Activated CD8-positive, alpha-beta memory T cell treated with anti-CD3 and anti-CD28 coated beads, Interleukin-2, amount 10 ng/mL, durations not matched to agents 7 days and 5 days (primary cell): ENCODE measurements around the gene COL10A1. TPM values are rescaled to one million over a fixed set of nuclear protein-coding genes. Genes with fewer than 3 reads are reported as not detected.
"Not testable (repeated sequence)": the region's sequence is repeated elsewhere in the genome, so short reads cannot be mapped to it uniquely, and the experiment has no call there.

ENCODE experiments used
- ATAC-seq: fragments of 150-1000 bp; cut with Tn5 transposase; one replicate; pipeline ENCODE4 v1.10.0; 2021; ENCODE audit warnings: moderate library complexity
- CTCF ChIA-PET: fragments of 350-600 bp; sonication (Branson Sonifier 250); formaldehyde crosslinking; loops from one replicate; lab custom pipeline; 2021; ENCODE audit warnings: antibody characterized with exemption; lab: Charles Lee
- DNase-seq: peaks from one replicate; pipeline ENCODE4 v3.0.0-alpha.2; 2020
- H3K27ac Mint-ChIP-seq: one replicate; pipeline ENCODE4 v1.8.0; 2021; ENCODE audit warnings: mild to moderate bottlenecking, mixed read lengths
- H3K27me3 Mint-ChIP-seq: one replicate; pipeline ENCODE4 v1.8.0; 2021; ENCODE audit warnings: mixed read lengths
- H3K36me3 Mint-ChIP-seq: one replicate; pipeline ENCODE4 v1.8.0; 2021; ENCODE audit warnings: mild to moderate bottlenecking, mixed read lengths
- H3K4me1 Mint-ChIP-seq: one replicate; pipeline ENCODE4 v1.8.0; 2021; ENCODE audit warnings: mixed read lengths
- H3K4me3 Mint-ChIP-seq: one replicate; pipeline ENCODE4 v1.8.0; 2021; ENCODE audit warnings: mild to moderate bottlenecking, moderate library complexity, mixed read lengths
- H3K9me3 Mint-ChIP-seq: one replicate; pipeline ENCODE4 v1.8.0; 2022; ENCODE audit warnings: low read depth, mixed read lengths
- total RNA-seq, 2 experiments: library from RNA; stranded (reverse); gene quantifications; one replicate each; pipeline ENCODE4 v1.2.3, GENCODE V29; 2021

The COL10A1 gene
- total RNA-seq, 2 experiments from 2014 or later = not detected

- not testable (repeated sequence) for H3K27me3 Mint-ChIP-seq, H3K27ac Mint-ChIP-seq, H3K4me3 Mint-ChIP-seq, DNase-seq, H3K9me3 Mint-ChIP-seq, ATAC-seq
- CTCF ChIA-PET = interaction anchor here (1.1 to 5.0 kb wide), 5 partner anchors 9 to 87 kb away, joined by 4 to 38 read pairs (median 4); no protein-coding TSS in a partner anchor
- H3K4me1 Mint-ChIP-seq = peaks cover 14% of the 10 kb centered on the region
- H3K36me3 Mint-ChIP-seq = peaks cover 12% of the 10 kb centered on the region
Observed at GRCh38 chr6:116096048-116096759, 29.7 kb downstream of the COL10A1 start.

GRCh38 chr6:116094041-116094440 is 31.9 kb downstream of the COL10A1 start:
- Mint-ChIP-seq H3K27me3 (no peaks in the 10 kb centered on the region), H3K4me3 (no peak overlapping the region), H3K27ac (no peak overlapping the region), H3K4me1 (peaks cover 19% of the 10 kb centered on the region), H3K36me3 (peaks cover 17% of the 10 kb centered on the region), H3K9me3 (peaks cover 6% of the 10 kb centered on the region)
- ATAC-seq = no peak
- CTCF ChIA-PET = interaction anchor here (1.6 kb wide), 1 partner anchor 83 kb away, joined by 4 read pairs; no protein-coding TSS in a partner anchor
- no peak for DNase-seq

- DNase-seq (peak; percentile 66), ATAC-seq (peak; percentile 95)
- peaks cover 6% of the 10 kb centered on the region for H3K36me3 Mint-ChIP-seq
- CTCF ChIA-PET = interaction anchor here (0.9 to 2.2 kb wide), 2 partner anchors 11 to 79 kb away, joined by 3 to 9 read pairs; partner anchors contain the start of gene NT5DC1
- H3K27me3 Mint-ChIP-seq = no peaks in the 10 kb centered on the region
- peaks cover 23% of the 10 kb centered on the region for H3K4me1 Mint-ChIP-seq
- H3K27ac Mint-ChIP-seq = peak overlapping the region; percentile 66
- no peaks in the 10 kb centered on the region for H3K9me3 Mint-ChIP-seq
- H3K4me3 Mint-ChIP-seq = no peak overlapping the region
Observed at GRCh38 chr6:116090251-116090650, 35.7 kb downstream of the COL10A1 start.

GRCh38 chr6:116088946-116089345 is 37.0 kb downstream of the COL10A1 start:
- no peak for ATAC-seq
- no peak overlapping the region for H3K27ac Mint-ChIP-seq
- H3K4me1 Mint-ChIP-seq = peaks cover 23% of the 10 kb centered on the region
- CTCF ChIA-PET = interaction anchor here (2.2 to 2.3 kb wide), 2 partner anchors 8 to 12 kb away, joined by 8 to 9 read pairs; partner anchors contain the start of gene NT5DC1
- no peak for DNase-seq
- H3K36me3 Mint-ChIP-seq = peaks cover 5% of the 10 kb centered on the region
- H3K4me3 Mint-ChIP-seq = no peak overlapping the region
- H3K9me3 Mint-ChIP-seq = no peaks in the 10 kb centered on the region
- H3K27me3 Mint-ChIP-seq = peaks cover 5% of the 10 kb centered on the region

GRCh38 chr6:116087437-116088027 is 38.4 kb downstream of the COL10A1 start:
- H3K27ac Mint-ChIP-seq = no peak overlapping the region
- peaks cover 23% of the 10 kb centered on the region for H3K4me1 Mint-ChIP-seq
- H3K9me3 Mint-ChIP-seq = no peaks in the 10 kb centered on the region
- DNase-seq (no peak), ATAC-seq (no peak)
- H3K4me3 Mint-ChIP-seq = no peak overlapping the region
- peaks cover 16% of the 10 kb centered on the region for H3K27me3 Mint-ChIP-seq
- H3K36me3 Mint-ChIP-seq = peaks cover 5% of the 10 kb centered on the region
- CTCF ChIA-PET = interaction anchor here (0.6 to 2.3 kb wide), 4 partner anchors 9 to 76 kb away, joined by 3 to 8 read pairs (median 4); no protein-coding TSS in a partner anchor

- ATAC-seq = no peak
- CTCF ChIA-PET = interaction anchor here (1.1 kb wide), 1 partner anchor 28 kb away, joined by 3 read pairs; no protein-coding TSS in a partner anchor
- H3K4me3 Mint-ChIP-seq = no peak overlapping the region
Observed at GRCh38 chr6:116084284-116084683, 41.6 kb downstream of the COL10A1 start.

GRCh38 chr6:116083052-116083451 is 42.9 kb downstream of the COL10A1 start:
- CTCF ChIA-PET = interaction anchor here (1.1 kb wide), 1 partner anchor 29 kb away, joined by 3 read pairs; no protein-coding TSS in a partner anchor
- peaks cover 31% of the 10 kb centered on the region for H3K27me3 Mint-ChIP-seq
- no peak overlapping the region for H3K4me3 Mint-ChIP-seq
- no peak overlapping the region for H3K27ac Mint-ChIP-seq
- DNase-seq (no peak), ATAC-seq (no peak)
- no peaks in the 10 kb centered on the region for H3K9me3 Mint-ChIP-seq
- H3K36me3 Mint-ChIP-seq = no peaks in the 10 kb centered on the region
- H3K4me1 Mint-ChIP-seq = peaks cover 5% of the 10 kb centered on the region

More at GRCh38 chr6:116084284-116084683, 41.6 kb downstream of the COL10A1 start:
- Mint-ChIP-seq H3K27me3 (peaks cover 27% of the 10 kb centered on the region), H3K27ac (no peak overlapping the region), H3K9me3 (no peaks in the 10 kb centered on the region), H3K4me1 (peaks cover 5% of the 10 kb centered on the region), H3K36me3 (no peaks in the 10 kb centered on the region)
- DNase-seq = no peak

- DNase-seq (no peak), ATAC-seq (no peak)
- CTCF ChIA-PET = interaction anchor here (0.8 kb wide), 1 partner anchor 18 kb away, joined by 3 read pairs; no protein-coding TSS in a partner anchor
- H3K4me3 Mint-ChIP-seq = no peak overlapping the region
- no peak overlapping the region for H3K27ac Mint-ChIP-seq
- H3K36me3 Mint-ChIP-seq = no peaks in the 10 kb centered on the region
- H3K4me1 Mint-ChIP-seq = peaks cover under 1% of the 10 kb centered on the region
- H3K9me3 Mint-ChIP-seq = no peaks in the 10 kb centered on the region
- peaks cover 30% of the 10 kb centered on the region for H3K27me3 Mint-ChIP-seq
Observed at GRCh38 chr6:116078945-116079344, 47.0 kb downstream of the COL10A1 start.

GRCh38 chr6:116078522-116078921 is 47.4 kb downstream of the COL10A1 start:
- ATAC-seq = no peak
- Mint-ChIP-seq H3K27ac (no peak overlapping the region), H3K27me3 (peaks cover 27% of the 10 kb centered on the region), H3K36me3 (no peaks in the 10 kb centered on the region), H3K9me3 (no peaks in the 10 kb centered on the region), H3K4me1 (peaks cover 4% of the 10 kb centered on the region), H3K4me3 (no peak overlapping the region)
- DNase-seq = no peak
- CTCF ChIA-PET = interaction anchor here (0.8 kb wide), 1 partner anchor 19 kb away, joined by 3 read pairs; no protein-coding TSS in a partner anchor

- DNase-seq (no peak), ATAC-seq (no peak)
- CTCF ChIA-PET = no interaction called here
- Mint-ChIP-seq H3K27me3 (peaks cover 9% of the 10 kb centered on the region), H3K4me3 (no peak overlapping the region), H3K4me1 (peaks cover 8% of the 10 kb centered on the region), H3K36me3 (no peaks in the 10 kb centered on the region), H3K27ac (no peak overlapping the region), H3K9me3 (no peaks in the 10 kb centered on the region)
Observed at GRCh38 chr6:116074732-116075390, 51.1 kb downstream of the COL10A1 start.

- no peak for DNase-seq
- H3K4me3 Mint-ChIP-seq = no peak overlapping the region
- CTCF ChIA-PET = no interaction called here
- no peak overlapping the region for H3K27ac Mint-ChIP-seq
- H3K4me1 Mint-ChIP-seq = peaks cover 8% of the 10 kb centered on the region
- peaks cover 11% of the 10 kb centered on the region for H3K27me3 Mint-ChIP-seq
- no peaks in the 10 kb centered on the region for H3K9me3 Mint-ChIP-seq
- H3K36me3 Mint-ChIP-seq = no peaks in the 10 kb centered on the region
- no peak for ATAC-seq
Observed at GRCh38 chr6:116073765-116074440, 52.0 kb downstream of the COL10A1 start.

GRCh38 chr6:116072368-116072767 is 53.6 kb downstream of the COL10A1 start:
- DNase-seq (no peak), ATAC-seq (no peak)
- H3K27me3 Mint-ChIP-seq = peaks cover 5% of the 10 kb centered on the region
- H3K4me1 Mint-ChIP-seq = peaks cover 8% of the 10 kb centered on the region
- CTCF ChIA-PET = interaction anchor here (0.7 kb wide), 1 partner anchor 1962 kb away, joined by 3 read pairs; no protein-coding TSS in a partner anchor
- H3K9me3 Mint-ChIP-seq = no peaks in the 10 kb centered on the region
- no peaks in the 10 kb centered on the region for H3K36me3 Mint-ChIP-seq
- H3K27ac Mint-ChIP-seq = no peak overlapping the region
- no peak overlapping the region for H3K4me3 Mint-ChIP-seq
